Activated CD8-positive, alpha-beta T cell treated with anti-CD3 and anti-CD28 coated beads, Interleukin-2, amount 10 ng/mL, durations not matched to agents 7 days and 5 days (primary cell): ENCODE measurements around the gene ASPHD1. TPM values are rescaled to one million over a fixed set of nuclear protein-coding genes. Genes with fewer than 3 reads are reported as not detected.
"Not testable (repeated sequence)": the region's sequence is repeated elsewhere in the genome, so short reads cannot be mapped to it uniquely, and the experiment has no call there.

Source experiments
- ATAC-seq: fragments of 150-1000 bp; cut with Tn5 transposase; one replicate; pipeline ENCODE4 v1.10.0; 2021; ENCODE audit warnings: moderate library complexity
- CTCF ChIA-PET: fragments of 350-600 bp; sonication (Branson Sonifier 250); formaldehyde crosslinking; loops from one replicate; lab custom pipeline; 2021; ENCODE audit warnings: antibody characterized with exemption; lab: Charles Lee
- POLR2A ChIA-PET: fragments of 350-600 bp; sonication (Branson Sonifier 250); formaldehyde crosslinking; loops from one replicate; lab custom pipeline; 2021; ENCODE audit warnings: antibody characterized with exemption; lab: Charles Lee
- DNase-seq: peaks from one replicate; pipeline ENCODE4 v3.0.0-alpha.2; 2020
- H3K27ac Mint-ChIP-seq: one replicate; pipeline ENCODE4 v1.8.0; 2021; ENCODE audit warnings: mild to moderate bottlenecking, mixed read lengths
- H3K27me3 Mint-ChIP-seq: one replicate; pipeline ENCODE4 v1.8.0; 2021; ENCODE audit warnings: low read depth, mixed read lengths
- H3K36me3 Mint-ChIP-seq: one replicate; pipeline ENCODE4 v1.8.0; 2021; ENCODE audit warnings: low read depth, mixed read lengths
- H3K4me1 Mint-ChIP-seq: one replicate; pipeline ENCODE4 v1.8.0; 2021; ENCODE audit warnings: low read depth, mixed read lengths
- H3K4me3 Mint-ChIP-seq: one replicate; pipeline ENCODE4 v1.8.0; 2021; ENCODE audit warnings: mild to moderate bottlenecking, mixed read lengths
- H3K9me3 Mint-ChIP-seq: one replicate; pipeline ENCODE4 v1.8.0; 2022; ENCODE audit warnings: mixed read lengths; ENCODE audit not compliant: insufficient read depth
- total RNA-seq, 2 experiments: library from RNA; stranded (reverse); gene quantifications; one replicate each; pipeline ENCODE4 v1.2.3, GENCODE V29; 2021

Gene ASPHD1
- total RNA-seq, 2 experiments from 2014 or later = 0.24 TPM; not detected in 1

DNA sequence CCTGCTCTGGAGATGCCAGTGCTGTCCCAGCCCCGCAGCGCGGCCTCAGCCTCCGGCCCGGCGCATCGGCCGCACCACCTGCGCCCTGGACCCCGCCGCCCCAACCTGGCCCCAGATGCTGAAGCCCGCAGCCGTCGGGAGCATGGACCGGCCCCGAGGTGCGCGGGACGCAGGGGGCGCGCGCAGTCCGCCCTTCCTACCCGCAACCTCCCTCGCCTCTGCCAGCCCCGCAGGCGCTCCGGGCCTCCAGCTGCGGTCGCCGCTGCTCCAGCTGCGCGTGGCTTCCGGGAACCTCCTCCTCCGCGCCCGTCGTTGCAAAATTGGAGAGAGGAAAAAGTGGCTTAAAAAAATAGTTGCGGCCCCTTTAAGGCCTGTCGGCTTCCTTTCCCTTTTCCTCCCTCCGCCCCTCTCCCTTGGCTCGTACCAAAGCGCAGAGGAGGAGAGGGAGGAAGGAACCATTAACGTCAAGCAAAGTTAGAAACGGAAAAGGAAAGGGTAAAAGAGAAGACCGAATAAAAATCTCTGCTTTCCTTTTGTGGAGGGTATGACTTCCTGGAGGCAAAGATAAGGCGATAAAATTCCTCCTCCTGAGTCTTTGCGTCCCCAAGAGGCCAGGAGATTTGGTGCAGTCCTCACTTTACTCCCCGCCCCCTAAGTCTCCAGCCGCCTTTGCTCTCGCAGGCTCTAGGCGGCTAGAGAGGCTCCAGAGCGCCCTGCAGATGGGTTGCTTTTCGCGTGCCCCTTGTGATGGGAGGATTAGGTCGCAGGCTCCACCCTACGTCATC, 37.2 kb upstream of the ASPHD1 start, which contains the start of gene CDIPT:
CDIPT (minus strand) TSS at position 343 of the 785 bp plus-strand sequence. CDS start 369 bp downstream, outside the sequence.
- H3K4me1 Mint-ChIP-seq = peaks cover 31% of the 10 kb centered on the region
- DNase-seq (peak; percentile 96), ATAC-seq (peak; percentile 99)
- peak within 1 kb of the TSS; percentile 91 for H3K4me3 Mint-ChIP-seq
- CTCF ChIA-PET = interaction anchor here (0.5 to 1.5 kb wide), 6 partner anchors 8 to 189 kb away, joined by 3 to 5 read pairs (median 4); partner anchors contain the start of gene TAOK2
- peaks cover 25% of the 10 kb centered on the region for H3K36me3 Mint-ChIP-seq
- H3K9me3 Mint-ChIP-seq = no peaks in the 10 kb centered on the region
- POLR2A ChIA-PET = interaction anchor here (1.1 to 1.2 kb wide), 3 partner anchors 14 to 132 kb away, joined by 3 to 4 read pairs (median 3); partner anchors contain the start of gene HIRIP3
- H3K27ac Mint-ChIP-seq = peak within 1 kb of the TSS; percentile 100
- no peaks in the 10 kb centered on the region for H3K27me3 Mint-ChIP-seq

DNA sequence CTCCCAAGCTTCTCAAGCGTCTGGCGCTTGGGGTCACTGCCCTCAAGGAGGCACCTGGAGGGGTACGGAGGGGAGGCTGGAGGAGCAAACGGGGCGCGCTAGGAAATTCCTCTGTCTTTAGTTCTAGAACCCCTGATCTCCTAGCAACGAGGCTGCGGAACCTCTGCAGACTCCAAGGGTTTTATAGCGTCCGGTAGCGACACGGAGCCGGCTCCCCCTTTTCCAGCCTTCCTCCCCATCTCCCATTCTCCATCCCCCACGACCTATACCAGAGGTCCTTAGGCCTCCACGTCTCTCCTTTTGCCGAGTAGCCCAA, 36.7 kb upstream of the ASPHD1 start:
- Mint-ChIP-seq H3K27me3 (no peaks in the 10 kb centered on the region), H3K4me1 (peaks cover 31% of the 10 kb centered on the region), H3K4me3 (peak overlapping the region; percentile 91), H3K9me3 (no peaks in the 10 kb centered on the region), H3K27ac (peak overlapping the region; percentile 100), H3K36me3 (peaks cover 22% of the 10 kb centered on the region)
- DNase-seq (no peak), ATAC-seq (no peak)
- CTCF ChIA-PET = interaction anchor here (0.5 to 1.5 kb wide), 6 partner anchors 9 to 190 kb away, joined by 3 to 5 read pairs (median 4); partner anchors contain the start of gene TAOK2
- POLR2A ChIA-PET = interaction anchor here (1.1 to 1.2 kb wide), 3 partner anchors 14 to 132 kb away, joined by 3 to 4 read pairs (median 3); partner anchors contain the start of gene HIRIP3

- Mint-ChIP-seq H3K36me3 (peaks cover 18% of the 10 kb centered on the region), H3K4me3 (no peak overlapping the region), H3K27me3 (no peaks in the 10 kb centered on the region), H3K9me3 (no peaks in the 10 kb centered on the region), H3K27ac (no peak overlapping the region), H3K4me1 (peaks cover 31% of the 10 kb centered on the region)
- ChIA-PET POLR2A (interaction anchor here (0.8 to 1.1 kb wide), 2 partner anchors 13 to 109 kb away, joined by 4 to 5 read pairs; no protein-coding TSS in a partner anchor), CTCF (no interaction called here)
- DNase-seq = no peak
- ATAC-seq = no peak
These were observed 36.1 kb upstream of the ASPHD1 start for GRCh38 chr16:29864205-29864604.

GRCh38 chr16:29868396-29869009, 31.8 kb upstream of the ASPHD1 start:
- POLR2A ChIA-PET = no interaction called here

DNA sequence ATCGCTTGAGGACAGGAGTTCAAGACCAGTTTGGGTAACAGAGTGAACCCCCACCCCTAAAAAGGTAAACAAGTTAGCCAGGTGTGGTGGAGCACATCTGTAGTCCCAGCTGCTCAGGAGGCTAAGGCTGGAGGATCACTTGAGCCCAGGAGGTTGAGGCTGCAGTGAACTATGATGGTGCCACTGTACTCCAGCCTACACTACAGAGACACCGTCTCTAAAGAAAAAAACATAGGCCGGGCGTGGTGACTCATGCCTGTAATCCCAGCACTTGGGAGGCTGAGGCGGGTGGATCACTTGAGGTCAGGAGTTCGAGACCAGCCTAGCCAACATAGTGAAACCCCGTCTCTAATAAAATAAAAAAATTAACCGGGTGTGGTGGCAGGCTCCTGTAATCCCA, 31.2 kb upstream of the ASPHD1 start:
- H3K4me3 Mint-ChIP-seq, H3K36me3 Mint-ChIP-seq, H3K27ac Mint-ChIP-seq, DNase-seq, H3K9me3 Mint-ChIP-seq, H3K27me3 Mint-ChIP-seq, H3K4me1 Mint-ChIP-seq, ATAC-seq: not testable (repeated sequence)
- ChIA-PET POLR2A (interaction anchor here (0.6 kb wide), 1 partner anchor 9 kb away, joined by 3 read pairs; no protein-coding TSS in a partner anchor), CTCF (interaction anchor here (1.6 kb wide), 1 partner anchor 21 kb away, joined by 9 read pairs; no protein-coding TSS in a partner anchor)

More at GRCh38 chr16:29868396-29869009, 31.8 kb upstream of the ASPHD1 start:
- H3K27me3 Mint-ChIP-seq = no peaks in the 10 kb centered on the region
- H3K36me3 Mint-ChIP-seq = no peaks in the 10 kb centered on the region
- H3K27ac Mint-ChIP-seq = no peak overlapping the region
- H3K9me3 Mint-ChIP-seq = no peaks in the 10 kb centered on the region
- peaks cover 10% of the 10 kb centered on the region for H3K4me1 Mint-ChIP-seq
- no peak for ATAC-seq
- no peak overlapping the region for H3K4me3 Mint-ChIP-seq
- DNase-seq = no peak
- CTCF ChIA-PET = interaction anchor here (1.6 kb wide), 1 partner anchor 20 kb away, joined by 9 read pairs; no protein-coding TSS in a partner anchor

DNA sequence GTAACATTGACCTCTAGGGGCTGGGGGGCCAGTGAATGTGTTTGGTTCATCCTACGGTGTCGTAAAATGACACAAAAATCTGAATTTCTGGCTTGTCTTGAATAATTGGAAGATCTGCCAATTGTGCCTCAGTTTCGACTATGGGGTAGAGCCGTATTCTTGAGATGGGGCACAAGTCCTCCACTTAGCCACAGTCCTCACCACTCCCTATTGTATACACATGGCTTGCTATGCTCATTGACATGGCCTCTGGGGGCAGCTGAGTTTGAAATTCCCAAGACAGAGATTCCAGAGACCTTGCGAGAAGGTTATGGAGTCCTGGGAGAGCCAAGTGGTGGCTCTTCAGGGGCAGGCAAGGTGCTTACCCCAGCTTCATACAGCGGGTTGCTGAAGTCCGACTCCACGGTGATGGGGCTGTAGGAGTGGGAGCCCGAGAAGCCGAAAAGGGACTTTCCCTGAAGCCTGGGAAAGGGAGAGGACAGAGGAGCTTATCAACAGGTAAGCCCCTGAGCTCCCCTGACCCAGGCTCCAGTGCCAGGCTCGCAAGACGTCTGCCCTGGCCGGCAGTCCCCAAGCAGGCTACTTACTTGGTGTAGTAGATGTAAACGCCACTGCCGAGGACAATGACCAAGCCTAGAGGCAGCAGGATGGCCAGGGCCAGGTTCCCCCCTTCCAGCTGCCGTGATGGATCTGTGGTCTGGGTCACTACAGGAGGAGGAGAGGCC, 28.3 kb upstream of the ASPHD1 start:
- DNase-seq (no peak), ATAC-seq (no peak)
- Mint-ChIP-seq H3K4me1 (peaks cover 14% of the 10 kb centered on the region), H3K9me3 (no peaks in the 10 kb centered on the region), H3K36me3 (no peaks in the 10 kb centered on the region), H3K27me3 (peaks cover 10% of the 10 kb centered on the region), H3K4me3 (no peak overlapping the region), H3K27ac (no peak overlapping the region)
- ChIA-PET CTCF (no interaction called here), POLR2A (no interaction called here)

- Mint-ChIP-seq H3K27ac (no peak overlapping the region), H3K4me3 (no peak overlapping the region), H3K4me1 (peaks cover 16% of the 10 kb centered on the region), H3K27me3 (peaks cover 24% of the 10 kb centered on the region), H3K9me3 (no peaks in the 10 kb centered on the region), H3K36me3 (no peaks in the 10 kb centered on the region)
- no peak for ATAC-seq
- ChIA-PET POLR2A (interaction anchor here (0.6 kb wide), 1 partner anchor 133 kb away, joined by 3 read pairs; no protein-coding TSS in a partner anchor), CTCF (no interaction called here)
- DNase-seq = no peak
These were observed 27.0 kb upstream of the ASPHD1 start for GRCh38 chr16:29873319-29873718.

GRCh38 chr16:29875206-29875605, 25.1 kb upstream of the ASPHD1 start:
- Mint-ChIP-seq H3K27ac (no peak overlapping the region), H3K27me3 (peaks cover 24% of the 10 kb centered on the region), H3K4me3 (no peak overlapping the region), H3K9me3 (no peaks in the 10 kb centered on the region), H3K36me3 (no peaks in the 10 kb centered on the region), H3K4me1 (peaks cover 16% of the 10 kb centered on the region)
- POLR2A ChIA-PET = no interaction called here
- CTCF ChIA-PET = no interaction called here
- ATAC-seq (no peak), DNase-seq (no peak)

DNA sequence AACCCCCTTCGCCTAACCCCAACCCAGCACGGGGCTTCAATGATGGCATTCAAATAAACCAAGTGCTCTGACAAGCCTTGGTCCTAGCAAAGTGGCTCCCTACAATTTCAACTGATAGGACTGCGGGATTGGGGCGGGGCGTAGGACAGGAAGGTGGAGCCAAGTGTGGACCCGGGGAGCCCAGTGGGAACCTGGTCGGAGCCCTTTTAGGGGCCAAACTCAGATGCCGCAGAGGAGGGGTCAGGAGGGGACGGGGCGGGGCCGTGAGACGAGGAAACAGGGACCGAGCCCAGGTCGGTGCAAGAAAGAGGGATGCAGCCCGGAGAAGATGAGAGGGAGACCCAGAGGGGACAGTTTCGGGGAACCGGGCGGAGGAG, 24.1 kb upstream of the ASPHD1 start:
- POLR2A ChIA-PET = no interaction called here
- CTCF ChIA-PET = interaction anchor here (1.3 to 2.0 kb wide), 2 partner anchors 91 to 156 kb away, joined by 3 to 7 read pairs; no protein-coding TSS in a partner anchor

GRCh38 chr16:29876594-29877249, 23.6 kb upstream of the ASPHD1 start:
- H3K4me3 Mint-ChIP-seq = peak overlapping the region; percentile 55
- peaks cover 27% of the 10 kb centered on the region for H3K27me3 Mint-ChIP-seq
- ATAC-seq (peak; percentile 50), DNase-seq (peak; percentile 40)
- no peak overlapping the region for H3K27ac Mint-ChIP-seq
- H3K9me3 Mint-ChIP-seq = no peaks in the 10 kb centered on the region
- POLR2A ChIA-PET = interaction anchor here (1.4 kb wide), 1 partner anchor 13 kb away, joined by 4 read pairs; no protein-coding TSS in a partner anchor
- H3K36me3 Mint-ChIP-seq = no peaks in the 10 kb centered on the region
- CTCF ChIA-PET = interaction anchor here (1.1 to 2.0 kb wide), 5 partner anchors 14 to 155 kb away, joined by 3 to 7 read pairs (median 4); partner anchors contain the start of gene CDIPT
- peaks cover 16% of the 10 kb centered on the region for H3K4me1 Mint-ChIP-seq

More for the DNA sequence above, 24.1 kb upstream of the ASPHD1 start:
- ATAC-seq = peak; percentile 15
- no peak overlapping the region for H3K27ac Mint-ChIP-seq
- peak overlapping the region; percentile 55 for H3K4me3 Mint-ChIP-seq
- H3K27me3 Mint-ChIP-seq = peaks cover 26% of the 10 kb centered on the region
- no peaks in the 10 kb centered on the region for H3K9me3 Mint-ChIP-seq
- H3K4me1 Mint-ChIP-seq = peaks cover 16% of the 10 kb centered on the region
- DNase-seq = no peak
- no peaks in the 10 kb centered on the region for H3K36me3 Mint-ChIP-seq
